Mononuclear cell (primary cell): Measurements from ENCODE around the gene HTRA3. TPM values are rescaled to one million over a fixed set of nuclear protein-coding genes. Genes with fewer than 3 reads are reported as not detected.

Source experiments
- H3K27me3 ChIP-seq: 2 replicates; pipeline ENCODE4 v1.6.0; 2011; ENCODE audit warnings: low read length, control low read depth; ENCODE audit not compliant: insufficient read depth
- H3K4me1 ChIP-seq: 2 replicates; pipeline ENCODE4 v1.5.1; 2011; ENCODE audit warnings: mild to moderate bottlenecking, low read length, control low read depth; ENCODE audit not compliant: insufficient read depth
- H3K4me3 ChIP-seq: 2 replicates; pipeline ENCODE4 v1.5.1; 2011; ENCODE audit warnings: mild to moderate bottlenecking, low read length, moderate library complexity
- H3K9me3 ChIP-seq: 2 replicates; pipeline ENCODE4 v1.5.1; 2011; ENCODE audit warnings: low read depth, mild to moderate bottlenecking, control low read depth, low read length
- total RNA-seq: library from RNA; depleted of rRNA; stranded (reverse); fragments of >200 nt; gene quantifications from one replicate; pipeline ENCODE4 v1.2.3, GENCODE V29; 2012

HTRA3 gene
- total RNA-seq, 1 donor = not detected

DNA sequence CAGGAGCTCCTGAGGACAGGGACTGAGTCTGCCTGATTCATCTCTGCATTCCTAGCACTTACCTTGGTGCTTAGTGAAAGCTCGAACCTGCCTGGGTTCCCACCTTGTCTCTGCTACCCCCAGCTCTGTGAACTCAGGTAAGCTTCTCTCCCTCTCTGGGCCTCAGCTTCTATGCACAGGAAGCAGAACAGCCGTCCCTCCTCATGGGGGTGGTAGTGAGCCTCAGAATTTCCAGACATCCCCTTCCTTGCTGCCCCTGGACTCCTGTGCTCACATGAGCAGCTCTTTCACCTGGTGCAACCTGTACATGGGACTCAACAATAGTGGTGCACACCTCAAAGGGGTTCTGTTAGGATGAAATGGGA lies 50.8 kb downstream of the HTRA3 start:
- H3K4me3 ChIP-seq = no peak overlapping the region
- H3K27me3 ChIP-seq = no peaks in the 10 kb centered on the region
- peaks cover 7% of the 10 kb centered on the region for H3K4me1 ChIP-seq
- no peaks in the 10 kb centered on the region for H3K9me3 ChIP-seq

DNA sequence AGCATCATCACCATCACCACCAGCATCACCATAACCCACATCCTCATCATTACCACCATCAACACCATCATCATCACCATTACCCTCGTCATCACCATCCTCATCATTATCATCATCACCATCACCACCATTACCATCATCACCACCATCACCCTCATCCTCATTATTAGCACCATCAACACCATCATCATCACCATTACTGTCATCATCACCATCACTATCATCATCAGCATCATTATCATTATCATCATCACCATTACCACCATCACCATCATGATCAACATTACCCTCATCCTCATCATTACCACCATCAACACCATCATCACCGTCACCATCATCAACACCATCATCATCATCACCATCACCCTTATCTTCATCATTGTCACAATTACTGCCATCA lies 51.7 kb downstream of the HTRA3 start:
- no peaks in the 10 kb centered on the region for H3K4me1 ChIP-seq
- H3K4me3 ChIP-seq = no peak overlapping the region
- no peaks in the 10 kb centered on the region for H3K27me3 ChIP-seq
- no peaks in the 10 kb centered on the region for H3K9me3 ChIP-seq

DNA sequence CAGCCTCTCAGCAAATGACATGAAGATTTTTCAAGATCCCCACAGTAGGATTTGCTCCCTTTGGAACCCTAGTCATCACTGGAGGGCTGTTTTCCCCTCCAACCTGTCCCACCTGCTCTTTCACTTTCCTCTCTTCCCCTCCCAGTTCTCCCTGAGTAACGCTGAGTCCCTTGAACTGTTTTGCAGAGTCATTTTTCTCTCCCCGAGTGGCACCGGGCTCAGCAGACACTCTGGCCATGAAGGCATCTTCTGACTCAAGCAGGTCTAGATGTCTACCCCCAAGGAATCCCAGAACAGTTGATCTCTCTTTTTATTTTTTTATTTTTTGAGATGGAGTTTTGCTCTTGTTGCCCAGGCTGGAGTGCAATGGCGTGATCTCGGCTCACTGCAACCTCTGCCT lies 52.2 kb downstream of the HTRA3 start:
- no peaks in the 10 kb centered on the region for H3K27me3 ChIP-seq
- no peaks in the 10 kb centered on the region for H3K4me1 ChIP-seq
- H3K9me3 ChIP-seq = no peaks in the 10 kb centered on the region
- no peak overlapping the region for H3K4me3 ChIP-seq

DNA sequence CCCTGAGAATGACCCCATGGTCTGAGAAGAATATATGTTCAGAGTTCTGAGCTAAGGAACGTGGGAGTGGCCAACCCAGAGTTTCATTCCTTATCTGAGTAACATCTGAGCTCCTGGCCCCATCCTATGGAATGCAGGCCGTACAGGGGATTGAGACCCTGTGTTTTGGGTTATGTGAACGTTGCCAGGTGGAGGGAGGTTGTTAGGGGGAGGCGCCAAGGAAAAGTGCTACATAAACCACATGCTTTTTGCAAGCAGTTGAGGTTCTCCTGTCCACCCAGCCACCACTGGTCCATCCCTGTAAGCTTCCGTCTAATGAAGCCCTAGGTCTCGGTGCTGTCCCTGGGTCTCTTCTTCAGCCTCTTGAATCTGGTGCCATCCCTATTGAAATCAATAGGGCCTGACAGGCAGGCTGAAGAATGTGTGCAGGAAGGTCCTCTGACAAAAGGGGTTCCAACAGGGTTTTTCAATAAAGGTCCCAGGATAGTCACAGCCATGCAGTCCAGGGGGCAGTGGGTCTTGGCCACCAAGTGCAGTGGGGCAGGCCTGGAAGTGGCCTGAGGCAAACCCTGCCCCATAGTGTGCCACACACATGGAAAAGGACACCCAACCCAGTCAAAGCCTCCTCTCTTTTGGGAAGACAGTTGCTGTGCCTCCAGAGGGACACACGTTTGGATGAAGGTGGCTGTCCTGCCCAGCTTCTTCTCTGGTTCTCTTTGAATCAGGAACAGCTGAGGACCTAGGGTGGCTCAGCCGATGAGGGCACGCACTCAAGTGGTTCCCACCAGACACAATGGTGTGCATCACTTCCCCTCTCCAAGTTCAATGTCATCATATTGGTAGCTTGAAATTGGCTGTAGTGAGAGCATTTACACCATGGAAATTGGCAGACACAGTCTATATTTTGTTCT lies 53.5 kb downstream of the HTRA3 start:
- H3K9me3 ChIP-seq = no peaks in the 10 kb centered on the region
- no peaks in the 10 kb centered on the region for H3K4me1 ChIP-seq
- H3K27me3 ChIP-seq = no peaks in the 10 kb centered on the region
- H3K4me3 ChIP-seq = no peak overlapping the region

DNA sequence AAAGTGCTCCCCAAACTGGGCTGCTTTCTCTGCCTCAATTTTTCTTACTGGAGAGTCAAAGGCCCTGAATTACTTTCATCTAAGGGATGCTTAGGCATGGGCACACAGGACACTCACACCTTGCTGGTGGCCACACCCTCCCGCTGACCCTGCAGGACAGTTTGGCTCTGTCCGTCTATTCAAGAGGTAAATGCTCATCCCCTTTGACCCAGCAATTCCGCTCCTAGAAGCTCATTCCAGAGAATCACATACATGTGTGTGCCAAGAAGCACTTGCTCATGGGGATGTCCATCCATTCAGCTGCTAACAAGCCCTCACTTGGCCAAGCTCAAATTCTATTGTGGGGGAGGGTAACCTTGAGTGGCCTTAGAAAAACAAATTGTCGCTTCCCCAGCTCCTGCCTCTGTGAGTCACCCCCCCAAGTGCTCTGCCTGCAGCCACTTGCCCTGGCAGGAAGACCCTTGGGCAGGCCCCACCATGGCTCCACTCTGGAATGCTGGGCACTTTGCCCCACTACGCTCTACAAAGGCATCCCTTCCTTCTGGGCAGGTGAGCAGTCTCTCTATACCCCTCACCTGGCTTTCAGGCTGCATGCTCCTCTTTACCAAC lies 54.5 kb downstream of the HTRA3 start:
- Histone ChIP-seq H3K9me3 (no peaks in the 10 kb centered on the region), H3K27me3 (no peaks in the 10 kb centered on the region), H3K4me1 (no peaks in the 10 kb centered on the region), H3K4me3 (no peak overlapping the region)

DNA sequence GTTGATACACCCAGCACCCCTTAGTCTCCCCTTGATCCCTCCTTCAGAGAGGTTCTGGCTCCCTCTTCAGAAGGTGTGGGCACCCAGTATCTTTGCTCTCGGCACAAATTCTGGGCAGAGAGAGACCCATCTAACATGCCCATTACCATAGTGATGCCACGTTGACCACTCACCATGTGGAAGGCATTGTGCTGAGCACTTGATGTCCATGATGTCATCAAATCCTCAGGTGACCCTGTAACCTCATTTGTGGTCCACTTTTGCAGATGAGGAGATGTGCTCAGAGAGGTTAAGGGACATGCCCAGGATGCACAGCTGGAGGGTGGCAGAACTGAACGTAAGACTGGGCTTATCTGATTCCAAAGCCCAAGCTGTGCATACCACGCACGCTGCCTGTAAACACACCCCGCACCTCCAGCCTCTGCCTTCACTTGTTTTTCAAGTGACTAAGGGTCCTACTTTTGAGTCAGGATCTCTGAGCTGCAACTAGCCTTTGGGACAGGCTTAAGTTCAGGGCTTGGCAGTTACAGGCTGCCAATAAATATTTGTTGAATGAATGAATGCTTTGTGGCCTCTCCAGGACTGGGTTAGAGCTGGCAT lies 55.2 kb downstream of the HTRA3 start:
- Histone ChIP-seq H3K9me3 (no peaks in the 10 kb centered on the region), H3K4me3 (no peak overlapping the region), H3K4me1 (no peaks in the 10 kb centered on the region), H3K27me3 (no peaks in the 10 kb centered on the region)

DNA sequence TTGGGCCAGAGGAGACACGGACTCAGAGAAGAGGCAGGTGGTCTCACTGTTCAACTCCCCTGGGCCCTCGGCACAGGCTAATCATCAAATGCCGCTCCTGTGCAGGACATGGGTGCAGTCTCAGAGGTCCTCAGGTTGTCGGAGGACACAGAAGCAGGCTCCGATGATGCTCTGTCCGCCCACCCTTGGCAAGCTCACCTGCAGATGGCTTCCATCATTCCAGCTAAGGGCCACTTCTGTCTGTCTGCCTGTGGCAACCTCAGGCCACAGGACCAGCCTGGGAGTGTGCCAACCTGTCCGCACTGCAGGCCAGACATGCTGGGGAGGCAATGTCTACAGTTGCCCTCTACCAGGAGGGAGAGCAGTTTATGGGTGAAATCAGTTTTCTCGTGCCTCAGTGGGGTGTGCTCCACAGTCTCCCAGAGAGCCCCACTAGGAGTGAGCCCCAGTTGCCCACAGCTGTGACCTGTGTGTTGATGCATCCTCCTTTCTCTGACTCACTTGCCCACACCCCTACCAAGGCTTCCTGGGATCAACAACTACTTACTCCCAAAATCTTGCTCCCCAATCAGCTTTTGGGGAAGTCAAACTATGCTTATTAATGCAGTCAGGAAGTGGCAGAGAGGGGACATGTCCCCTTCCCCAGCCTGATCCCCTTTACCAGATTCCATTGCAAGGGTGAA lies 55.9 kb downstream of the HTRA3 start:
- Histone ChIP-seq H3K4me3 (no peak overlapping the region), H3K9me3 (no peaks in the 10 kb centered on the region), H3K4me1 (no peaks in the 10 kb centered on the region), H3K27me3 (no peaks in the 10 kb centered on the region)

DNA sequence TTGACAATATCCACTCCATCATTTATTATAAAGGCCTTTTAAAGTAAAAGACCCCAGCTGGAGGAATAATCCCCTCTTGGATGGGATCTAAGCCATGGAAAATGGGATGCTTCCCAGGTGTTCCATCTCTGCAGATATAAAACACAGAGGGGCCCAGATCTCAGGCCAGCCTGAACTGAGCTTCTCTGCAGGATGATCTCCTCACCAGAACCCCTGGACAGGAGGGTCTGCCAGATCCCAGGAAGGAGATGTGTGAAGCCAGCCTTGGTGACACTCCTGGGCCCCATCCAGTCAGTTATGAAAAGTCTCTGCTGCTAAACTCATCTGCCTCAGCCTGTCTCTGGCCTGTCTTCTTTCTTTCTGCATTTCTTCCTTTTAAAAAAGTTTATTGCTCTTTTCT lies 56.7 kb downstream of the HTRA3 start:
- H3K9me3 ChIP-seq = no peaks in the 10 kb centered on the region
- no peaks in the 10 kb centered on the region for H3K4me1 ChIP-seq
- no peak overlapping the region for H3K4me3 ChIP-seq
- H3K27me3 ChIP-seq = no peaks in the 10 kb centered on the region

DNA sequence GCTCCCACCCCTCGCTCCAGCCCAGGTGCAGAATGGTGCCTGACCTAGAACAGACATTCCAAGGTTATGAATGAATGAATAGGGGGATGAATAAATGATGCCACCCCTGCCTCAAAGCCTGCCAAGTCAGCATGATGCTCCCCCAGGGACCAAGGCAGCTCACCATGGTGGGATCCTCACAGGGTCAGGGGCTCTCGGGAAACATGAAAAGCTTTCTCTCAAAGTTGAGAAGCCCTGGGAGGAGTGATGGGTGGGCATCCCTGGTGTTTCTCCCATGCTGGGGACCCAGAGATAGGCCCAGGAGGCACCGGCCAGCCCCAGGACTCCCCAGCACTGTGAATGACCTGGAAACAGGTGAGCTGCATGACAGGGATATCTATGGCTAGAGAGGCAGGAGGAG lies 58.9 kb downstream of the HTRA3 start:
- Histone ChIP-seq H3K4me3 (no peak overlapping the region), H3K27me3 (no peaks in the 10 kb centered on the region), H3K4me1 (no peaks in the 10 kb centered on the region), H3K9me3 (no peaks in the 10 kb centered on the region)

DNA sequence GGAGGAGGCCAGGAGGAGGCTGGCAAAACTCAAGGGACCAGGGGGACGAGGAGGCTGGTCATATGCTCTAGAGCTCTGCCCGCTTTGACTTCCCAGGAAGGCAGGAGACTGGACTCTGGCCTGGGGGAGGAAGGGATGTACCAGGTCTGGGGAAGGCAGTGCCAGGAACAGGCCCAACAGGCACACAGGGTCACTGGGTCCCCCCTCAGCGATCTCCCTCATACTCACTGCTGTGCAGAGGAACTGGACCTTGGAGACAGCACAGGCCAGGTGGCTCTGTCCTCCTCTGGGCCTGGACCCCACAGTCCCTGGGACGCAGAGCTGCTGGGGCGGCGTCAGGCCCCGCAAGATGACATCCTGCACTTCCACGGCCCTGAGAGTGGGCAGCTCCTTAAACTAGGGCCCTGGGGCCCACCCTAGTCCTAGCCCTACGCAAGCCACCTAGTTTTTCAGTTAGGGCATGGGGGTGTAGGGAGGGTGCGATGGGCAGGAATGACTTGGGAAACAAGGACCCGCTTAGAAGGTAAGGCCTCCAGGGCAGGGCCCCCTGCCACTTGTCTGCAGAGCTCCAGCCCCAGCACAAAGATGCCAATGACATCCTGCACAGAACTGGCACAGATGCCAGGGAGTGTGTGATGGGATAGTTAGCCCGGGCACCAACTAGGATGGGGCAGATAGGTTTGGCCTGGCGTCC lies 59.5 kb downstream of the HTRA3 start:
- H3K27me3 ChIP-seq = no peaks in the 10 kb centered on the region
- H3K9me3 ChIP-seq = no peaks in the 10 kb centered on the region
- H3K4me3 ChIP-seq = no peak overlapping the region
- H3K4me1 ChIP-seq = no peaks in the 10 kb centered on the region

DNA sequence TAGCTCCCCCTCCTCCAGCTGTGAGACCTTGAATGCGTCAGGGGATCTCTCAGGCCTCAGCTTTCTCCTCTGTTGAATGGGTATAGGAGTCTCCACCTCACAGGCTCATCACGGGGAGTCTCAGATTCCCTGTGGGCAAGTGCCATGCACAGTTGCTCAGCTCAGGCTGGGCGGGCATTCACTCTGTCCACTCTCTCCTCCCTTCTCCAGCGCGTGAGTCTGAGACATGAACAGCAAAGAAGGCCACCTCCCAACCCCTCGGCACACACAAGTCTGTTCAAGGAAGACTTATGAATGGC lies 60.0 kb downstream of the HTRA3 start:
- no peak overlapping the region for H3K4me3 ChIP-seq
- H3K4me1 ChIP-seq = no peaks in the 10 kb centered on the region
- H3K27me3 ChIP-seq = no peaks in the 10 kb centered on the region
- no peaks in the 10 kb centered on the region for H3K9me3 ChIP-seq

DNA sequence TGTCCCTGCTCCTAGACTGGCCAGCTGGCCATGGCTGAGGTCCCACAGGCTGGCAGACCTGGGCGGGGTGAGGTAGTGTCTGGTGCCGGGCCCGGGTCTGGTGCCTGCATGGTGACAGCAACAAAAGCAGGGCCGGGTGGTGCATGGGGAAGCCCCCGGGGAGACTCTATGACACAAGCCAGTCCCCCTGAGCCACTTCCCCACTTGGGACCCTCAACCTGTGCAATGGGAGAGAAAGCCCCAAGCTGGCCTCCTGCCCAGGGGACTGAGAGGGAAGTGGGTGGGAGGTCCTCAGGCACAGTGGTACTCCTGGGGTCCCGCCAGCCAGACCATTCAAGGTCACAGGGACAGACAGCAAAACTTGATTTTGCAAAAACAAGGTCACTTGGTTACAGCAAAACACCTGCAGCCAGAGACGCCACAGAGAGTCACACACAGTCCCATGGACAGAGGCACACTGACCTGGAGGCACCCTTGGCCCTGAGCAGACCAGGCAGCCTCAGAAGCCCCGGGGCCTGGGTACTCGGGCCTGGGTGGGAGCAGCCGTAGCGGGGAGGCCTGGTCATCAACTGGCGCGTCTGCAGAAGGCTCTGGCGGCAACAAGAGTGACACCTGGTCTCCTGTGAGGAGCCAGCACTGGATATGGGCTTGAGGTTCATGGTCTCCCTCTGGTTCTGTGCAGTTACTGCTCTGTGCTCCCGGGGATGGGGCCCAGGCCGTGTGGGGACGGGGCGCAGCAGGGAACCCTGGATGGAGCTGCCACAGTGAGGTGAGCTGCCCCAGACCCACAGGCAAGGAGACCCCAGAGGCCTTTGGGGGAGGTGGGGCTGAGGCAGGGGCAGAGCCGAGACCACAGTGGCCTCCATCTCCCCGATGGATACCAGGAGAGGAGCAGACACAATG lies 60.6 kb downstream of the HTRA3 start:
- Histone ChIP-seq H3K27me3 (no peaks in the 10 kb centered on the region), H3K9me3 (no peaks in the 10 kb centered on the region), H3K4me1 (no peaks in the 10 kb centered on the region)

DNA sequence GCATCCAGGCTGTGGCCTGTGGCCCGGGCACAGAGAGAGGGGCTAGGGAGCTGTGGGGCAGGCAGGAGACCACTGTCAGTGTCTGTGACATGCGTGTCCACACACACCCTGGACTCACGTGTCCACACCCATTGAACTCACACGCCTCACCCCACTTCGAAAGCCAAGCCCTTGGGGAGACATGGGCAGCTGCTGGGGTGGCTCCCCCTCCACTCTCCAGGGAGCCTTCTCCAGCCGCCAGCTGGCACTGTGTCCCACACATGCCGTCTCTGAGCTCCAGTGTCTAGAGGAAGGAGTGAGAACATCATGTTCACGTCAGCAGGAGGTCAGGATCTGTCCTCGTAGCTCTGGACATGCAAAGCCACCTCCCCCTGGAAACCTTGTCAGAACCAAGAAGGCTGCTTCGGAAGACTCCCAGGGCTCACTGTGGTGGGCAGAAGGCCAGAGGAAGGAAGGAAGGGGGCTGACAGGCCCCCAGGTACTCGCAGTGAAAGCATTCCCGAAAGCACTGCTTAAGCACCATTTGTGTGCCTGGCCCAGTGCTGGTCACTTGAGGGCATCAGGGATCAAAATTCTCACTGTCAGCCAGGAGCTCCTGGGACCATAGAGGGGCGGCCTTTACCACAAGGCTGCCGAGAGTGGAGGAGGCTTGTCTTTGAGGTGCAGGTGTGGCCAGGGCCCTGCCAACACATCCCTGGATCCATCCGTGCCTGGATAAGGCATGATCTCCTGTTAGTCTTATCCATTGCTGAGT lies 61.4 kb downstream of the HTRA3 start:
- Histone ChIP-seq H3K27me3 (no peaks in the 10 kb centered on the region), H3K4me1 (no peaks in the 10 kb centered on the region), H3K4me3 (no peak overlapping the region), H3K9me3 (no peaks in the 10 kb centered on the region)

More for the DNA sequence above, 60.6 kb downstream of the HTRA3 start:
- H3K4me3 ChIP-seq = no peak overlapping the region

DNA sequence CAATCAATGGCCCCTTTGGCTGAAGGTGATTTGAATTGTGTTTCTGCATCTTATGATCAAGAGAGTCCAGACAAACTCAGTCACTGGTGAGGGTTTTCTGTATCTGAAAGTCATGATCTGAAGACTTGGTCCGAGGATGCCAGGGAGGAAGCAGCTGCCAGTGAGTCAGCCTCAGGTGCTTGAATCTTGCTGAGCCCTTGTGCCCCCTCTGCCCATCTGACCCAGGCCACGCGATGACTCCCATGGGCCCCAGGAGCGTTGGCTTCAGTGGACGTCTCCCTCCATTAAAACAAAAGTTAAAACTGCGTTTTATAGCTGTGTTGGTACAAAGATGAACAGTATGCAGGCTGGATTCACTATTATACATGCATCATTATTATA lies 62.0 kb downstream of the HTRA3 start:
- no peaks in the 10 kb centered on the region for H3K9me3 ChIP-seq
- no peaks in the 10 kb centered on the region for H3K27me3 ChIP-seq
- H3K4me3 ChIP-seq = no peak overlapping the region
- H3K4me1 ChIP-seq = no peaks in the 10 kb centered on the region
